A673 (cell line): Measurements from ENCODE around the gene CCDC40. TPM values are rescaled to one million over a fixed set of nuclear protein-coding genes. Genes with fewer than 3 reads are reported as not detected.
A peak's percentile ranks its signal among the peaks of the same experiment; 100 is the strongest.

Source experiments
- BruUV-seq: library from RNA; stranded (reverse); fragments of 400-500 nt; replicated peaks from 2 replicates; lab custom pipeline; 2021; lab: Mats Ljungman, UMichigan
- CTCF ChIA-PET: fragments of 300-600 bp; sonication (Branson Sonifier 250); formaldehyde crosslinking; loops from one replicate; lab custom pipeline; 2022; ENCODE audit warnings: antibody characterized with exemption; lab: Charles Lee
- POLR2A ChIA-PET: fragments of 300-600 bp; sonication (Branson Sonifier 250); formaldehyde crosslinking; loops from one replicate; lab custom pipeline; 2022; ENCODE audit warnings: antibody characterized with exemption; ENCODE audit not compliant: low non-redundant PET; lab: Charles Lee
- DNase-seq: peaks from one replicate; pipeline ENCODE4 v3.0.0-alpha.2; 2015; ENCODE audit warnings: low spot score
- H3K27ac ChIP-seq: fragments of 200-600 bp; sonication (generic); 2 replicates; pipeline ENCODE4 v1.5.1; 2016; ENCODE audit warnings: mixed run types, low read depth, mild to moderate bottlenecking, mixed read lengths, antibody characterized with exemption, low read length; ENCODE audit not compliant: poor library complexity, severe bottlenecking
- H3K27me3 ChIP-seq: fragments of 200-600 bp; sonication (generic); replicated peaks from 2 replicates; pipeline ENCODE4 v1.6.1; 2017; ENCODE audit warnings: mixed run types, low read depth, mild to moderate bottlenecking, mixed read lengths, antibody characterized with exemption, low read length; ENCODE audit not compliant: insufficient read depth, poor library complexity
- H3K36me3 ChIP-seq: fragments of 200-600 bp; sonication (generic); 2 replicates; pipeline ENCODE4 v1.6.1; 2016; ENCODE audit warnings: mixed run types, mild to moderate bottlenecking, mixed read lengths, antibody characterized with exemption, low read length; ENCODE audit not compliant: insufficient read depth, poor library complexity, severe bottlenecking
- H3K4me1 ChIP-seq: fragments of 200-600 bp; sonication (generic); 2 replicates; pipeline ENCODE4 v1.6.1; 2017; ENCODE audit warnings: mixed run types, mild to moderate bottlenecking, mixed read lengths, antibody characterized with exemption, low read length; ENCODE audit not compliant: insufficient read depth, poor library complexity, severe bottlenecking
- H3K4me3 ChIP-seq: fragments of 200-600 bp; sonication (generic); 2 replicates; pipeline ENCODE4 v1.5.1; 2016; ENCODE audit warnings: low read depth, mixed run types, mild to moderate bottlenecking, mixed read lengths, low read length; ENCODE audit not compliant: poor library complexity, severe bottlenecking
- H3K9me3 ChIP-seq: fragments of 200-600 bp; sonication (generic); 2 replicates; pipeline ENCODE4 v1.6.1; 2016; ENCODE audit warnings: mixed run types, low read depth, mild to moderate bottlenecking, mixed read lengths, antibody characterized with exemption, low read length; ENCODE audit not compliant: poor library complexity, severe bottlenecking
- CTCF ChIP-seq: fragments of 300-800, 200-600 bp; sonication (generic); conservative IDR thresholded peaks from 2 replicates; pipeline ENCODE4 v1.5.1; 2017; ENCODE audit warnings: low read depth, mild to moderate bottlenecking, antibody characterized with exemption, low read length, moderate library complexity, mixed read lengths
- EZH2 ChIP-seq: fragments of 200-600 bp; sonication (generic); IDR thresholded peaks from 2 replicates; pipeline ENCODE4 v1.6.1; 2017; ENCODE audit warnings: borderline replicate concordance, low read depth, mild to moderate bottlenecking, mixed read lengths, antibody characterized with exemption, low read length; ENCODE audit not compliant: poor library complexity, severe bottlenecking
- intact Hi-C: fragments of 100-400 bp; cut with micrococcal nuclease; formaldehyde crosslinking; loops from one replicate; pipeline ENCODE4 v1.10.0; 2022; ENCODE audit not compliant: unreplicated experiment
- total RNA-seq: library from RNA; stranded (reverse); gene quantifications from 2 replicates; pipeline ENCODE4 v1.2.3, GENCODE V29; 2021

CCDC40 gene
- total RNA-seq, 1 experiment from 2014 or later = 3.5 TPM

GRCh38 chr17:80122926-80123505 is 86.6 kb downstream of the CCDC40 start:
- POLR2A ChIA-PET = no interaction called here
- CTCF ChIA-PET = no interaction called here
- no peaks in the 10 kb centered on the region for H3K4me1 ChIP-seq
- TF ChIP-seq CTCF (no peak), EZH2 (no peak)
- H3K36me3 ChIP-seq = no peaks in the 10 kb centered on the region
- no peaks in the 10 kb centered on the region for H3K9me3 ChIP-seq
- H3K27ac ChIP-seq = no peak overlapping the region
- intact Hi-C loops = no loop called here
- no peak for DNase-seq
- no peaks in the 10 kb centered on the region for H3K27me3 ChIP-seq
- no TSS peak for BruUV-seq
- no peak overlapping the region for H3K4me3 ChIP-seq

GRCh38 chr17:80123791-80124190 is 87.3 kb downstream of the CCDC40 start:
- DNase-seq = no peak
- intact Hi-C loops = no loop called here
- no peak for TF ChIP-seq CTCF
- no peak for TF ChIP-seq EZH2

GRCh38 chr17:80124351-80124981 is 88.0 kb downstream of the CCDC40 start:
- Histone ChIP-seq H3K9me3 (no peaks in the 10 kb centered on the region), H3K27me3 (peaks cover 5% of the 10 kb centered on the region), H3K4me3 (no peak overlapping the region), H3K27ac (no peak overlapping the region), H3K4me1 (no peaks in the 10 kb centered on the region), H3K36me3 (no peaks in the 10 kb centered on the region)
- no peak for TF ChIP-seq EZH2
- peak; percentile 39 for TF ChIP-seq CTCF
- BruUV-seq = no TSS peak
- POLR2A ChIA-PET = no interaction called here
- intact Hi-C loops = no loop called here
- DNase-seq = no peak
- CTCF ChIA-PET = interaction anchor here (1.7 kb wide), 1 partner anchor 23 kb away, joined by 5 read pairs; the partner anchor contains the start of gene GAA

More at GRCh38 chr17:80123791-80124190, 87.3 kb downstream of the CCDC40 start:
- H3K9me3 ChIP-seq = no peaks in the 10 kb centered on the region
- H3K4me1 ChIP-seq = no peaks in the 10 kb centered on the region
- no peak overlapping the region for H3K27ac ChIP-seq
- ChIA-PET CTCF (interaction anchor here (1.7 kb wide), 1 partner anchor 22 kb away, joined by 5 read pairs; the partner anchor contains the start of gene GAA), POLR2A (no interaction called here)
- BruUV-seq = no TSS peak
- H3K36me3 ChIP-seq = no peaks in the 10 kb centered on the region
- no peak overlapping the region for H3K4me3 ChIP-seq
- peaks cover 5% of the 10 kb centered on the region for H3K27me3 ChIP-seq
